GM18870 (cell line): ENCODE measurements around the gene OSCP1.
"Not testable (repeated sequence)": the region's sequence is repeated elsewhere in the genome, so short reads cannot be mapped to it uniquely, and the experiment has no call there.

Experiments used
- ATAC-seq: cut with Tn5 transposase; IDR thresholded peaks from one replicate; pipeline ENCODE4 v1.9.1; 2021; ENCODE audit warnings: moderate library complexity; ENCODE audit not compliant: unreplicated experiment

OSCP1 gene

DNA sequence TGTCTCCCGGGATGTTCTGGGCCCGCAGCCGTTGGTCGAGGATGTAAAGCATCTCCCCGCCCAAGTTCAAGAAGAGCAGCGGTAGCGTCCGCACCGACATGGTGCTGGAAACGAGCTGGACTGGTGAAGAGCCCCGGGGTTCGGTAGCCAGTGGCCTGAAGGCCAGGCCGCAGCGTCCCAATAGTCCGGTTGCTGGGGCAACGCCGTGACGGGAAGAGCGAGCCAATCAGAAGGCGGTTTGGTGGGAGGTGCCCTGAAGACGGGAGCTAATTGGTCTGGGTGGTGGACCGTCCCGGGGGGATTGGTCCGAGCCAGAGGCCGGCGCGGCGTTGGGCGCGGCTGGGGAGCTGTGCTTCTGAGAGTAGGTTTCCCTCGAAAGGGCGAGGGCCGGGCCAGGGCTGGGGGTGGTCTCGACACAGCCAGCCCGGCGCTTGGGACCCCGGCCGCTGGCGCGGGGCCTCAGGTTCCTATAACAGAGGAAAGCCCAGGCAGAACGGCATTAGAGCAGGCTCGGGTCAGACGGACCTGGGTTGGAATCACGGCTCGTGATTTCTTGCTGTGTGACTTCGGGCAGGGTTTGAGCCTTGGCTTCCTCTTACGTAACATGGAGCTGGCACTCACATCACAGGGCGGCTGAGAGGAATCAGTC is at the start of gene OSCP1:
TSS of gene OSCP1 (minus strand) at position 182 of the 649 bp plus-strand sequence. CDS start at position 100, 82 bp downstream.
- peak; percentile 88 for ATAC-seq

DNA sequence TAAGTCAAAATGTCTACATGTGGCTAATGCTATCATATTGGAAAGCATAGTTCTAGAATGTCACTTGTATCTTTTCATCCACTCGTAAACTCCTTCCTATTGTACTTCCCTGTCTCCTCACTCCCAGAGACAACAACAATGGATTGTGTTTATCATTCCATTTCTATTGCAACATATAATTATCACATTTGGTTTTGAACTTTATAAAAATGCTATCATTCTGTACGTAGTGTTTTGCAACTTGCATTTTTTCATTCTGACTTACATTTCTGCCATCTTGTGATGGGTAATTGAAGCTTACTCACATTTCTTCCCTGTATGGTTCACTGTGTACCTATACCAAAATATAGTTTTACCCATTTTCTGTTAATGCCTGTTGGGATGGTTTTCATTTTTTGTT is 47.0 kb upstream of the OSCP1 start:
- no peak for ATAC-seq

GRCh38 chr1:36494971-36495370 is 44.7 kb upstream of the OSCP1 start:
- no peak for ATAC-seq

- ATAC-seq: no peak
These were observed 43.3 kb upstream of the OSCP1 start for GRCh38 chr1:36493524-36493923.

GRCh38 chr1:36492491-36492890 is 42.2 kb upstream of the OSCP1 start:
- no peak for ATAC-seq

DNA sequence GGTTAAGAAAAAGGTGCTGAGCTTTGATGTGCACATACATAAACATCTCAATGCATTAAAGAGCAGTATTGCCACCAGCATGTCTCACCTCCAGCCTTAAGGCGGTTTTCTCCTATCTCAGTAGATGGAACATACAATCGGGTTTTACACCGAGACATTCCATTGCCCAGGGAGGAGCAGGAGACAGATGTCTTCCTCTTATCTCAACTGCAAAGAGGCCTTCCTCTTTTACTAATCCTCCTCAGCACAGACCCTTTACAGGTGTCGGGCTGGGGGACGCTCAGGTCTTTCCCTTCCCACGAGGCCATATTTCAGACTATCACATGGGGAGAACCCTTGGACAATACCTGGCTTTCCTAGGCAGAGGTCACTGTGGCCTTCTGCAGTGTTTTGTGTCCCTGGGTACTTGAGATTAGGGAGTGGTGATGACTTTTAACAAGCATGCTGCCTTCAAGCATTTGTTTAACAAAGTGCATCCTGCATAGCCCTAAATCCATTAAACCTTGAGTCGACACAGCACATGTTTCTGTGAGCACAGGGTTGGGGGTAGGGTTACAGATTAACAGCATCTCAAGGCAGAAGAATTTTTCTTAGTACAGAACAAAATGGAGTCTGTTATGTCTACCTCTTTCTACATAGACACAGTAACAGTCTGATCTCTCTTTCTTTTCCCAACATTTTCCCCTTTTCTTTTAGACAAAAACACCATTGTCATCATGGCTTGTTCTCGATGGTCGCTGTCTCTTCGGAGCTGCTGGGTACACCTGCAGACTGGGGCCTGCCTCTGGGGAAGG is 39.2 kb upstream of the OSCP1 start:
- not testable (repeated sequence) for ATAC-seq

DNA sequence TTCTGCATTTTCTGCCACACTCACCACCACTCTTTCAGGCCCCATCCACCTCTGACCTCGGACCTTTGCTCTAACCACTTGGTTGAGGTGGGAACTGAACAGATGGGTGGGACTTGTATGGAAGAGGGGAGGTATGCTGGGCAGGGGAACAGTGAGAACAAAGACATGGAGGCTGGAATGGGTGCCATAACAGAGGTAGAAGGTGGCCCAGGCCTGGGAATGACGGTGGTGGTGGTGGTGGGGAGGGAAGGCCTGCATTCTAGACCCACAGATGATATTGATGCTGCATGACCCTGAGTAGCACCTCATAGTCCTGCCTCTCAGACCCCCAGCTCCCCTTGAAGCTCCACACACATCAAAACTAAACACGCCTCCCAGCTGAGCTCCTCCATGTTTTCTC is 37.7 kb upstream of the OSCP1 start:
- ATAC-seq: no peak

- ATAC-seq: not testable (repeated sequence)
These were observed 37.1 kb upstream of the OSCP1 start for GRCh38 chr1:36487336-36487725.

DNA sequence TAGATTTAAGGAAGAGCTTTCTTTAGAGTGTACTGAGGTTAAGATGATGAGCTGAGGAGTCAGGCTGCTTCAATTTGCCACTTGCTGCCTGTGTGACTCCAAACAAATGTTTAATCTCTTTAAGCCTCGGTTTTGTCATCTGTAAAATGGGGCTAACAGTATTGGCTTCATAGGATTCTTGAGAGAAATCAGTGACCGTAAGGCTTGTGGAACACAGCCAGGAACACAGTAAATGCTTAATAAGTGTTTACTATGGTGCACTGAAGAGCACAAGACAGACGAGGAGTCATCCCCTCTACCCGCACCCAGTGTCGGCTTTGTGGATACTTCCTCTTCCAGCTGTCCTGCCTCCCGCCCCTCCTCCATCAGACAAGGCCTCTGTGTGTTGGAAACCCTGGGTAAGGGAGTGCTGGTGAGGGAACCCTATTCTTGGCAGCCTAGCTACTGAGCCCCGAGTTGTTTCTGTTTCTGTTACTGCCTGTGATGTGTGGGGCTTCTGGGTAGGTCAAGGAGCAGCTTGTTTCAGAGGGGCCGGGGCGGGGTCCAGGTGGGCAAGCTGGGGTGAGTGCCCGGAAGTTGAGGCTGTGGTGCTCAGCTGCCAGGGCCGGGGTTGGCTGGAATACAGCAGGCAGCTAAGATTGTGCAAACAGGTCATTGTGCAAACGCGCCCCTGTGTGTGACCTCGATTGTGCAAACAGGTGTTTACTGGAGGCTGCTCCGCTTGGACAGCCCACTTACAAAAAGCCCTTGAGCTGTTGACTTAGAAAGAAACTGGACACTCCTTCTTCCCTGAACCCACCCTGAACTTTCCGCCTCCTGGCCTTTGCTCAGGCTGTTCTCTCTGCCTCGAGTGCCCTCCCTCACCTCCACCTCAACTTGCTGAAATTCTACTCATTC is 36.4 kb upstream of the OSCP1 start:
- no peak for ATAC-seq

DNA sequence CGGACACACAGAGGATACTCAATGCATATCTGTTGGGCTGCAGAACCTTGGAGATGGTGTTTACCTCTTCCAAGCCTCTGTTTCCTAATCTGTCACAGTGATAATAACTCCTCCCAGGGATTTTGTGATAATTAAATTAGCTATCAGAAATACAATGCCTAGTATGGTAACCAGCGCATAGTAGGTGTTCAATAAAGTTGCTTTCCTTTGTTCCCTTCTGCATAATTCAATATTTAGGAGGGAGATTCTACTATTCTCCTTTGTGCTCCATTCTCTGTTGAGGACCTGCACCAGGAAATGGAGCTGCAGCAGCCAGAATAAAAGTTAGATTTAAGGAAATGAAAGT is 35.8 kb upstream of the OSCP1 start:
- no peak for ATAC-seq

DNA sequence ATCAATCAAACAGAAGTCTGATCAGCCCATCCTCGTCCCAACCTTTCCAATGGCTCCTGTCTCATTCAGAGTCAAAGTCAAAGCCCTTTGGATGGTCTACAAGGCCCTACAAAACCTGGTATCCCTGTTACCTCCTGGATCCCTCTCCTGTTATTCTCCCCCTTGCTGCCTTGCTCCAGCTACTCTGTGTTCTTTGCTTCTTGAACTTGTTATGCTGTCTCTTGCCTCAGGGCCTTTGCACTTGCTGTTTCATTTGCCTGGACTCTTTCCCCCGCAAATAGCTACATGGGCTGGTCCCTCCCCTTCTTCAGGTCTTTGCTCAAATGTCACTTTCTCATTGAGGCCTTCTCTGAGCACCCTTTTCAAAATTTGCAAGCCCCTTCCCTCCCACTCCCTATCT is 33.8 kb upstream of the OSCP1 start:
- ATAC-seq: no peak

DNA sequence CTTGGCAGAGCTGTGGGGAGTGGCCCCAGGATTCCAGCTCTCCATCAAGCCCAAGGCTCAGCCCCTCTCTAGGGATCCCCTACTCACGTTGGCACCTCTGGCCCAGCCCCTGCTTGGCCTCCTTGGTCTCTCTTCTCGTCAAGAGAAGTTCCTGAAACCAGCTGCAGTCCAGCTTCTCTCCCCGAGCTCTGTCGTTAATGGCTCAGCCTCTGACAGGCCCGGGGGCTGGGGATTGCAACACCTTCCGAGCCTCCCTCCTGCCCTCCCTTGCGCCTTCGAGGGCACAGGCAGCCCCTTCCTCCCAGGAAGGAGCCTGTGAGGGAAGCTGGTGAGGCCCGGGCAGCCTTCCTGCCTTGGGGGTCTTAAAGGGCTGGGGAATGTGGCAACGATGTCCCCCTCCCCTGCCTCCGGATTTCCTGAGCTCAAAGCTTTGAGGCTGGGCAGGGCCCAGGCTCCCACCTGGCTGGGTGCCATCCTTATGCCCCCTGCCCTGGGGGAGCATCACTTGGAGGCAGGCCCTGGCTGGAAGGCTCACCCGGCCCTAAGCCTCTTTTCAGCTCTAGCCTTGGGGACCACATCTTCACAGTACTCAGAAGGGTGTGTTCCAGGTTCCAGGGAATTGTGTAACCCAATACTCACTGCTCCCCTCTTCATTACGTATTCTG is 32.6 kb upstream of the OSCP1 start, which contains the start of gene CSF3R:
TSS of gene CSF3R (minus strand) at position 190 of the 665 bp plus-strand sequence. CDS start 3,417 bp downstream, outside the sequence.
- ATAC-seq: no peak

DNA sequence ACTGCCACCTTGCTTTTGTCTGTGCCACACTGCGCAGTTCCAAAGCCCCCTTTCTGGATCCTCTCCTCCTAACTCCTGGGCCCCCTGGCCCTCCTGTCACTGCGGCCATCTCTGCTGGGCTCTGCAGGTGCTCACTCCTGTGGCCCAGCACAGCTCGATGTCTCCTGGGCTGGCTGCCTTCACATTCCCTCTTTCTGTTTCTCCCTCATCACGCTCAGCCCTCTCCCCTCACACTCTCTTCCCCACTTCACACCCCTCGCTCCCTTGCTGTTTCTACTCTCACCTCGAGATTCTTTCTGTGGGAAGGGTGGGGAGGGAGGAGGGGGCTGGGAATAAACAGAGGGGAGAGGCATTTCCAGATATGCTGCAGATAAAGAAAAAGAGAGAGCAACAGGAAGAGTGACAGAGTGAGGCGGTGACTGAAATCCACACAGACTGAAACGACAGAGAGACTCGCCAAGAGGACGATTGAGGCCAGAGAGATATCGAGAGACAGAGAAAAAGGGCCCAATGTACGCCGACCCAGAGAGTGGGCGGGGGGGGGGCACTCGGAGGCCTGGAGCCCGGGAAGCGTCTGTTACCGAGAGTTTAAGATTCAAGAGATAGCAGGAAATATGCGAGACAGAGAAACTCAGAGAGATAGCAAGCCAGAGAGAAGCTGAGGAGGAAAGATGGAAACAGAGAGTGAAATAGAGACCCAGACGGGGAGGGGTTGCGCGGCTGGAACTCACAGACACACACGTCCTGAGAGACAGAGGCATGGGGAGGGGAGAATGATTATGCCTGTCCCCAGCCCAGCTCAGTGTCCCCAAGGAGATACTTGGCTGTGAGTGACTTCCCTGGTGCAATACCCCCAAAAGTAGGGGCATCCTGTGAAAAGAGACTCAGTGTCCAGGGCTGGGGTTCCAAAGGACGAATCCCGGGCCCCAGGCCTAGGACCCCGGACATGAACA is 31.8 kb upstream of the OSCP1 start:
- no peak for ATAC-seq

GRCh38 chr1:36481091-36481490 is 30.8 kb upstream of the OSCP1 start:
- no peak for ATAC-seq

DNA sequence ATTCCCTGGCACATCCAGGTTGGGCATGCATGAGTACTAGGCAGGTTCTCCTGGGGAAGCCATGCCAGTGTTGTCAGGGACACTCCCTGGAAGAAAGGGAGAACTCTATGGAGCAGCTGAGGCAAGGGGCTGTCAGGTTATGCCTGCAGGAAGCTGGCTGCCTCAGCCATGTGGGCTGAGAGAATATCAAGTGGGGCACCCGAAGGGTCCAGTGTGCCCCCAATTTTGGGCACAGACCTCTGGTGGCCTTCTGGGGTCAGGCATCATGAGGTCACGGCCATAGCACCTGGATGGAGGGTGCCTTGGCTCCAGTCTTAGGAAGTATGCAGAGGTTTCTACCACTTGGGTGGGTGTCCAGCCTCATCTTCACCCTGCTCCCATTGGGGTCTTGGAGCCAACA is 29.9 kb upstream of the OSCP1 start:
- no peak for ATAC-seq

DNA sequence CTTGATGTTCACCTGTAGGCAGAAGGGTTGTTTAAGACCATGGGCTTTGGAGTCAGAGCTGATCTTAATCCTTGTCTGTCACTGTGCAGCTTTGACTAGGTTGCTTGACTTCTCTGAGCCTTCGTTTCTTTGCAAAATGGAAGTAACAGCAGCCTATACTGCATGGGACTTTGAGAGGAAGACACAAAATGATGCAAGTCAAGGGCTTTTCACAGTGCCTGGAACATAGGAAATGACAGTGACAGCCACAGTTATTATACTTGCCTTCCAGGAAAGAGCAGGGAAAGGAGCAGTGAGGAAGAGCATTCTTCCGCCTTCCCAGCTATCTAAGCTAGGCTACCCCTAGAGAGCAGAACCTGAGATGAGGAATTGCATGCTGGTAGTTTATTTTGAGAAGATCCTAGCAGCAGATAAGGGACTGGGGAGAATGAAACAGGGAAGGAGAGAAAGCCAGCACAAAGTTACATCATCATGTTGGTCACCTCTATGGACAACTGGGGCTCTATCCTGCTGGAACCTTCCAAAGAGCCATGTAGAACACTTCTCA is 29.3 kb upstream of the OSCP1 start:
- ATAC-seq: no peak

DNA sequence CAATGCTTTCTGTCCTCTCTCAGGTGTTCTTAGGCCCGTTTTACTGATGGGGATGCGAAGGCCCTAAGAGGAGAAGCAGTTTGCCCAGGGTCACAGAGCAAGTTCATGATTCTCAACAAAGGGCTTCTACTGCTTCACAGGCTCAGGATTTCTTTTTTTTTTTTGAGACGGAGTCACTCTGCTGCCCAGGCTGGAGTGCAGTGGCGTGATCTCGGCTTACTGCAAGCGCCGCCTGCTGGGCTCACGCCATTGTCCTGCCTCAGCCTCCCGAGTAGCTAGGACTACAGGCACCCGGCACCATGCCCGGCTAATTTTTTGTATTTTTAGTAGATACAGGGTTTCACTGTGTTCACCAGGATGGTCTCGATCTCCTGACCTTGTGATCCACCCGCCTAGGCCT is 27.4 kb upstream of the OSCP1 start:
- ATAC-seq: not testable (repeated sequence)

- ATAC-seq: no peak
These were observed 26.7 kb upstream of the OSCP1 start for GRCh38 chr1:36476945-36477344.

- no peak for ATAC-seq
These were observed 25.8 kb upstream of the OSCP1 start for GRCh38 chr1:36475910-36476604.
